GM12891 (cell line): ENCODE results near the gene FAM184B.
"Not testable (repeated sequence)": the region's sequence is repeated elsewhere in the genome, so short reads cannot be mapped to it uniquely, and the experiment has no call there.

Source experiments
- DNase-seq: peaks from one replicate; pipeline ENCODE4 v3.0.0; 2011; ENCODE audit warnings: low spot score; ENCODE audit not compliant: insufficient read length
- FAIRE-seq: peaks from 2 replicates; lab custom pipeline; 2011; peaks lifted over from hg19 to GRCh38; lab: Jason Lieb, UNC
- PAX5 ChIP-seq: IDR thresholded peaks from 2 replicates; pipeline ENCODE4 v1.6.1; 2011; ENCODE audit warnings: low read length, moderate library complexity, mild to moderate bottlenecking; ENCODE audit not compliant: insufficient read depth, severe bottlenecking
- POLR2A ChIP-seq: IDR thresholded peaks from 2 replicates; pipeline ENCODE4 v1.6.1; 2011; ENCODE audit warnings: low read depth, low read length, control low read depth
- POLR2AphosphoS5 ChIP-seq: IDR thresholded peaks from 2 replicates; pipeline ENCODE4 v1.6.1; 2011; ENCODE audit warnings: low read depth, low read length, control low read depth
- POU2F2 ChIP-seq: IDR thresholded peaks from 2 replicates; pipeline ENCODE4 v1.6.1; 2011; ENCODE audit warnings: low read depth, mild to moderate bottlenecking, control low read depth, low read length, moderate library complexity
- SPI1 ChIP-seq: IDR thresholded peaks from 2 replicates; pipeline ENCODE4 v1.6.1; 2011; ENCODE audit warnings: low read depth, low read length, control low read depth
- TAF1 ChIP-seq: IDR thresholded peaks from 2 replicates; pipeline ENCODE4 v1.6.1; 2011; ENCODE audit warnings: low read depth, low read length, control low read depth

Gene FAM184B

DNA sequence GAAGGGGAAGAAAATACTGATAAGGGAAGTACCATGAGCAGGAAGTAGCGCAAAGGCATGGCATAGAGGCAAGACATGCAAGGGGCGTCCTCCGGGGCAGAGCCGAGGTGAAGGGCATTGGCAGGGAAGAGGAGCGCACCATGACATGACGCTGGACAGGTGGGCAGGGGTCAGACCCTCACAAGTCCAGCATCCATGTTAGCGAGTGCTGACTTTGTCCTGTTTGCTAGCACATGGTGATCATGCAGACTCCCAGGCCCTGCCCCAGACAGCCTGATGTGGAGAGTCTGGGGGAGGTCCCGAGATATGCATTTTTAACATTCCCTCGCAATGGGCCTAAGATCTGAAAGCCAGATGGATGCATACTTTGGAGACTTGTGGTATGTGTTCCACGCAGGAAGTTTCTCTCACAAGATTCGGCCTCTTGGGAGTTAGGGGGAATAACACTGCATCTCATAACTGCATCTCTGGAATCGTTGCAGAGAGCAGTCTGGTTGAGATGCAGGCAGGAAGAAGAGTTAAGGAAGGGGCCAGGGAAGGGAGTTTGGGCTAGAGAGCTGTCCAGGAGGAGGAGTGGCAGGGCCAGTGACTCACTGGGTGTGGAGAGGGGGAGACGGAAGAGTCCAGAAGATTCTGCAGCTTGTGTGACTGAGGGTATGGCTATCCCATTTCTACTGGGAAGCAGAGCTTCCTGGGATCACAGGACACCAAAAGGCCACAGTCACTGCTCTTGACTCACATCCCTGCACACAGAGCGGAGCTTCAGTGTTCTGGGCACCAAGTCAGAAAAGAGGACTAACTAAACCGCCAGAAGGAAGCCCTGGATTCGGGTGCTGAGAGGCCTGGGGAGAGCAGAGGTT lies 59.7 kb downstream of the FAM184B start:
- FAIRE-seq: no peak
- TF ChIP-seq POLR2AphosphoS5 (no peak), SPI1 (no peak), POU2F2 (no peak), POLR2A (no peak), PAX5 (no peak), TAF1 (no peak)
- no peak for DNase-seq

DNA sequence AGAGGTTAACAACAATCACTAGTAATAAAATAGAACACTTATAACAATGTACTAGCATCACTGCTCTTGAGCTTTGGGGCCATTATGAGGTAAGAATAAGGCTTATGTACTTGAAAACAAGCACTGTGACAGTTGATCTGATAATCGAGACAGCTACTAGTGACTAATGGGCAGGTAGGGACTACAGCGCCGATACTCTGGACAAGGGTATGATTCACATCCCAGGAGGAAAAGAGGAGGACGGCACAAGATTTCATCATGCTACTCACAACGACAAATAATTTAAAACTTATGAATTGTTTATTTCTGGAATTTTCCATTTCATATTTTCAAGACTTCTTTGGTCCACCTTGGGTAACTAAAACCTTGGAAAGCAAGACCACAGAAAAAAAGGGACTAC lies 62.3 kb downstream of the FAM184B start:
- DNase-seq (no peak), FAIRE-seq (no peak)
- no peak for TF ChIP-seq POU2F2
- no peak for TF ChIP-seq SPI1
- no peak for TF ChIP-seq TAF1
- TF ChIP-seq POLR2AphosphoS5: no peak
- no peak for TF ChIP-seq PAX5
- TF ChIP-seq POLR2A: no peak

DNA sequence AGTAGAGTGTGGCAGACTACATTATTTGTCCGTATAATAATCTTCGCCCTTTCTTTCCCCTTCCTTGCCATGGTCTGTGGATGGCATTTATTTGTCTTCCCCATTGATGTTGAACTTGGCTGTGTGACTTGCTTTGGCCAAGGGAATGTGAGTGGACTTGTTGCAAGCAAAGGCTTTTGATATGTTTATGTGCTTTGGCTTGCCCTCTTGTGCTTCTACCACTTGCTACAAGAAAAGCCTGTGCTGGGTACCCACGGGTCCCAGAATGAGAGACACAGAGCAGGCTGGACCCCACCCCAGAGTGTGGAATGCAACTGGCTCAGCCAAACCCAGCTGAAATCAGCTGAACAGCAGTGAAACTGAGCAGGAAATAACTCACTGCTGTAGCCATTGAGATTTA lies 63.0 kb downstream of the FAM184B start:
- TF ChIP-seq SPI1 (no peak), POLR2A (no peak), PAX5 (no peak), POLR2AphosphoS5 (no peak), TAF1 (no peak), POU2F2 (no peak)
- DNase-seq (no peak), FAIRE-seq (no peak)

DNA sequence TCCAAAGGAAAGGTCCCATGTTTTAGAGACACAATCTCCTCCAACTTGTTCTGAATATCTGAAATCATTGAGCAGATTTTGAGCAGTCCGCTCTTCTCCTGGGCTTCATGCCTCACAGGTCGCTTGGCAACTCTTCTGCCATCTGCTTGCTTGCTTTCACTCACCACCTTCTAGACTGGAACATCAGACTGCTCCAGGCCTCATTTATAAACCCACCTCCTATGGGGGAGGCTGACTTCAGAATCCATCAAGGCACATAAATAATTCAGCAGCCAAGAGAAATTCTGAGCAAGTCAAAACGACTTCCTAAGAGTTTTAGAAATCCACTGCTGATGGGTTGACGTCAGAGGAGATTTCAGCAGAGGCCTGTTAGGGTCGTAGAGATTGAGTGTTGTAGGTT lies 64.1 kb downstream of the FAM184B start:
- DNase-seq: no peak
- TF ChIP-seq PAX5: no peak
- no peak for TF ChIP-seq POLR2AphosphoS5
- no peak for TF ChIP-seq POLR2A
- TF ChIP-seq SPI1: no peak
- TF ChIP-seq POU2F2: no peak
- no peak for TF ChIP-seq TAF1
- FAIRE-seq: no peak

DNA sequence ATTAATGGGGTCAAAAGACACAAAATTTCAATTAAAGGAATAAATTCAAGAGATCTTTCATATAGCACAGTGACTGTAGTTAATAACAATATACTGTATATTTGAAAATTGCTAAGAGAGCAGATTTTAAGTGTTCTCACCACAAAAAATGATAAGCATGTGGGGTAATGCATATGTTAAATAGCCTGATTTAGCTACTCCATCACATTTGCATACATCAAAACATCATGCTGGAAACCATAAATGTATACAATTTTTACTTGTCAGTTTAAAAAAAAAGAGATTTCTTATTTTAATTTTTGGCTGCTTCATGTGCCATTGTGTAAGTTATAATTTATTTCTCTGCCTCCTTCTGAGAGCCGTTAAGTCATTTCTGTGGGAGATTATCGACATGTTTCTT lies 65.9 kb downstream of the FAM184B start:
- FAIRE-seq (no peak), DNase-seq (no peak)
- TF ChIP-seq SPI1: no peak
- no peak for TF ChIP-seq POLR2A
- TF ChIP-seq TAF1: no peak

DNA sequence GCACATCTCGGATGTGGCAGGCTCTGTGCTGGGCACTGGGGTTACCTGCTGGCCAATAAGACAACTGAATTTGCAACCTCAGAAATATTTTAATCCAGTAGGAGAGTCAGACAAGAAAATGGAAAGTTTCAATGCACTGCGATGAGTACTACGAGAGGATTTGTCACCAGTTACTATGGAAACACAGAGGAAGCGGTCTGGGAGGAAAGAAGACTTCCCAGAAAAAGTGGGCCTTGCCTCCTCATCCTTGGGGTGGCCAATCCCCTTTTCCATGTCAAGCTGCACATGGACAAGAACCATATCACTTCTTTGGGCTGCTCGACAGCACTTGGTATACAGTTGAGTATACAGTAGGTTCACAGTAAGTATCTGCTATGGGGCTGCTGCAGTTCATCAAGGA lies 67.6 kb downstream of the FAM184B start:
- no peak for FAIRE-seq
- no peak for DNase-seq
- TF ChIP-seq POU2F2: no peak
- no peak for TF ChIP-seq PAX5
- TF ChIP-seq SPI1: no peak
- TF ChIP-seq TAF1: no peak
- no peak for TF ChIP-seq POLR2AphosphoS5
- no peak for TF ChIP-seq POLR2A

DNA sequence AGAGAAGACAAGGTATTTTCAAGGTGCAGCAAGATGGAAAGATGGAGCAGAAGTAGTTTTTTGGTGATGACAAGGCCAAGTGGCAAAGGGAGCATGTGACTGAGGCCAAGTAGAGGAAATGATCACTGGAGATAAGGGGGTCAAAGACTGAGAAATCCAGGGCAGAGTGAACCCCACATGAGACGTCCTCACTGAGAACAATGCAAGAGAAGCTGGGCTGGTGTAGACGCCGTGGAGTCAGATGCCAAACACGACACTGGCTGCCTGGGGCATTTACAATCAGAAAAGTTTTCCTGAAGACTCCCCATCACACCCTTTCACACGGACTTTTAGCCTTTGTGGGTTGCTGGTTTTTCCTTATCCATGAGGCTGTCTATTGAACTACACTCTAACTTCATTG lies 69.3 kb downstream of the FAM184B start:
- DNase-seq: no peak
- TF ChIP-seq TAF1 (no peak), PAX5 (no peak), POU2F2 (no peak), POLR2A (no peak), POLR2AphosphoS5 (no peak)
- no peak for FAIRE-seq

DNA sequence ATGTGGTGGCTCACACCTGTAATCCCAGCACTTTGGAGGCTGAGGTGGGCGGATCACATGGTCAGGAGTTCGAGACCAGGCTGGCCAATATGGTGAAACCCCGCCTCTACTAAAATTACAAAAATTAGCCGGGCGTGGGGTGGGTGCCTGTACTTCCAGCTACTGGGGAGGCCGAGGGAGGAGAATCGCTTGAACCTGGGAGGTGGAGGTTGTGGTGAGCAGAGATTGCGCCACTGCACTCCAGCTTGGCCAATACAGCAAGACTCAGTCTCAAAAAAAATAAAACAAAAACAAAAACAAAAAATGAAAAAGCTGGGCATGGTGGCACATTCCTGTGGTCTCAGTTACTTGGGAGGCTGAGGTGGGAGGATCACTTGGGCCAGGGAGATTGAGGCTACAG lies 70.2 kb downstream of the FAM184B start:
- DNase-seq, FAIRE-seq: not testable (repeated sequence)

DNA sequence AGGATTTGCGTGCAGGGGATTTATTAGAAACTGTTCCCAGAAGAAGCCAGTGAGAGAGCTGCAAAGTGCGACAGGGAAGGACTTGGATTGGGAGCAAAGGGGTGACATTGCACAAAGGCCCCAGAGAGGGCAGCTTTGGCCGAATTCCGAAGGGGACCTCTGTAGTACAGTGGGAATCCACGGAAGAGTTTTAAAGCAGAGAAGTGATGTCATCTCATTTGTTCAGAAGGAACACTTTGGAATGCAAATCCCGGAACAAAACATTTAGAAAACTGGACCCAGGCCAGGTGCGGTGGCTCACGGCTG lies 71.7 kb downstream of the FAM184B start:
- DNase-seq (no peak), FAIRE-seq (no peak)
- TF ChIP-seq POU2F2: no peak
- TF ChIP-seq SPI1: no peak
- TF ChIP-seq TAF1: no peak
- TF ChIP-seq POLR2AphosphoS5: no peak
- no peak for TF ChIP-seq PAX5
- TF ChIP-seq POLR2A: no peak

DNA sequence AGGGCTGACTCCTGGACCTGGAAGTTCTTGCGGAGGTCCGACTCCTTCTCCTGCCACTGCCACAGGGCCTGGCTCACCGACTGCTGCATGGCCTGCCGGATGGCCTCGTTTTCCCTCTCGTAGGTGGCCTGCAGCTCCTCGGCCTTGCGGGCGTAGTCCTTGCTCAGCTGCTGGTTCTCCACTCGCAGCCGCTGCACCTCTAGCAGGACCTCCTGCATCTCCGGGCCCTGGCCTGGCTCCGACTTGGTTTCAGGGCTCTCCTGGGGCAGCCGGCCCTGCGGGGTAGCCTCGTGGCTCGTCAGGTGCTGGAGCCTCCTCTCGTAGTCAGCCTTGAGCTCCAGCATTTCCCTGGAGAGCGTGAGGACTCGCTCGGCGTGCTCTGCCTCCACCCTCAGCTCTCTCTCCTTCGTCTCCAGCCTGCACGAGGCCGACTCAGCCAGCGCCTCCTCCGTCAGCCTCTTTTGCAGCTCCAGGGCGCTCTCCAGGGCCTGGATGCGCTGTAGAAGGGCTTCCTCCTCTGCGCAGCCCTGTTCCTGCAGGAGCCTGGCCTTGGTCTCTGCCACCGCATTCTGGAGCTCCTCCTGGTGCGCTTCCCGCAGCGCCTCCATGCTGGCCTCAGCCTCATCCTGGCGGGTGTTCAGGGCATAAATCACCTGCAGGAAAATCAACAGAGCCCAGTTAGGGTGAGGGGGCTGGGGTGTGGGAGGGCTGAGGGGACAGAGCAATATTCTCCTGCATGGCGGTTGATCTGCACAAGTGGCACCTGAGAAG lies 72.2 kb downstream of the FAM184B start:
- FAIRE-seq (no peak), DNase-seq (no peak)
- no peak for TF ChIP-seq TAF1
- no peak for TF ChIP-seq SPI1
- no peak for TF ChIP-seq PAX5
- TF ChIP-seq POLR2AphosphoS5: no peak
- no peak for TF ChIP-seq POLR2A
- TF ChIP-seq POU2F2: no peak
